ENCODE measurements around the gene AUTS2.

AUTS2 gene

DNA sequence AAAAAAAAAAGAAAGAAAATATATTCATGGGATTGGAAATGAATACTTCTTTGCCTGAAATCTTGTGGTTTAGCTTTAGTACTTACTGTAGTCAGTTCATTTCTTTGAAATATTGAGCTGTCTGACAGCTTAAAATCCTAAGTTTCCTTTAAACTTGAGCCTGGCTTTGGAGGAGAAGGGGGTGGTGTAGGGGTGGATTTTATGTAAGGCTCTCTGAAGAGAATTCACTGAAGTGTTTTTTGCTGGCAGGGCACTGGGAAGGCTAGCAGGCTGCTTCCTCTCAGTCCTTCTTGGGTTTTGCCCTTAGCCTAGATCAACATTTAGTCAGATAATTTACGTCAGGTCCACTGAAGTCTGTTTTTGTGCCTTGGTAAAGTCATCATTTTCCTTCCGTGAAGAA lies 516.5 kb downstream of the AUTS2 start:
- no peak overlapping the region for H3K27ac ChIP-seq (ENCODE audit: low read depth, low read length)
- H3K36me3 ChIP-seq (ENCODE audit: control insufficient read depth, insufficient read depth, low read length), result no peaks in the 10 kb centered on the region
- no peaks in the 10 kb centered on the region for H3K9me3 ChIP-seq (ENCODE audit: control insufficient read depth, insufficient read depth, low read depth, low read length)
- H3K4me1 ChIP-seq (ENCODE audit: control insufficient read depth, insufficient read depth, low read length), result peaks cover 15% of the 10 kb centered on the region; the same call in 1 of the 2 replicates
- H3K4me3 ChIP-seq (ENCODE audit: low read depth, low read length), result no peak overlapping the region
- H3K27me3 ChIP-seq (ENCODE audit: control insufficient read depth, insufficient read depth, low read length), result no peaks in the 10 kb centered on the region
- H3K9ac ChIP-seq (ENCODE audit: low read length), result no peak overlapping the region

GRCh38 chr7:70116244-70116643 lies 518.0 kb downstream of the AUTS2 start:
- Histone ChIP-seq H3K27ac (ENCODE audit: low read depth, low read length) (no peak overlapping the region), H3K9ac (ENCODE audit: low read length) (no peak overlapping the region), H3K4me3 (ENCODE audit: low read depth, low read length) (no peak overlapping the region), H3K36me3 (ENCODE audit: control insufficient read depth, insufficient read depth, low read length) (no peaks in the 10 kb centered on the region), H3K4me1 (ENCODE audit: control insufficient read depth, insufficient read depth, low read length) (peaks cover 15% of the 10 kb centered on the region; the same call in 1 of the 2 replicates), H3K9me3 (ENCODE audit: control insufficient read depth, insufficient read depth, low read depth, low read length) (no peaks in the 10 kb centered on the region), H3K27me3 (ENCODE audit: control insufficient read depth, insufficient read depth, low read length) (no peaks in the 10 kb centered on the region)

- Histone ChIP-seq H3K4me1 (ENCODE audit: control insufficient read depth, insufficient read depth, low read length) (peaks cover 15% of the 10 kb centered on the region; the same call in 1 of the 2 replicates), H3K27me3 (ENCODE audit: control insufficient read depth, insufficient read depth, low read length) (no peaks in the 10 kb centered on the region), H3K9ac (ENCODE audit: low read length) (no peak overlapping the region), H3K27ac (ENCODE audit: low read depth, low read length) (no peak overlapping the region; the same call in 1 of the 2 replicates), H3K36me3 (ENCODE audit: control insufficient read depth, insufficient read depth, low read length) (no peaks in the 10 kb centered on the region), H3K9me3 (ENCODE audit: control insufficient read depth, insufficient read depth, low read depth, low read length) (0 out of 2 replicates have a peak, but pooled peaks cover 5% of the 10 kb centered on the region), H3K4me3 (ENCODE audit: low read depth, low read length) (no peak overlapping the region)
Measured at GRCh38 chr7:70116867-70117266, 518.6 kb downstream of the AUTS2 start.

GRCh38 chr7:70120851-70121250 lies 522.6 kb downstream of the AUTS2 start:
- Histone ChIP-seq H3K27me3 (ENCODE audit: control insufficient read depth, insufficient read depth, low read length) (no peaks in the 10 kb centered on the region), H3K9ac (ENCODE audit: low read length) (no peak overlapping the region), H3K27ac (ENCODE audit: low read depth, low read length) (no peak overlapping the region), H3K9me3 (ENCODE audit: control insufficient read depth, insufficient read depth, low read depth, low read length) (peaks cover 15% of the 10 kb centered on the region; the same call in 1 of the 2 replicates), H3K4me1 (ENCODE audit: control insufficient read depth, insufficient read depth, low read length) (peaks cover 10% of the 10 kb centered on the region; the same call in 1 of the 2 replicates), H3K36me3 (ENCODE audit: control insufficient read depth, insufficient read depth, low read length) (no peaks in the 10 kb centered on the region), H3K4me3 (ENCODE audit: low read depth, low read length) (no peak overlapping the region)

- no peaks in the 10 kb centered on the region for H3K9me3 ChIP-seq (ENCODE audit: control insufficient read depth, insufficient read depth, low read depth, low read length)
- no peaks in the 10 kb centered on the region for H3K36me3 ChIP-seq (ENCODE audit: control insufficient read depth, insufficient read depth, low read length)
- H3K4me1 ChIP-seq (ENCODE audit: control insufficient read depth, insufficient read depth, low read length), result peaks cover 4% of the 10 kb centered on the region; the same call in 1 of the 2 replicates
- no peak overlapping the region for H3K27ac ChIP-seq (ENCODE audit: low read depth, low read length)
- no peaks in the 10 kb centered on the region for H3K27me3 ChIP-seq (ENCODE audit: control insufficient read depth, insufficient read depth, low read length)
- H3K9ac ChIP-seq (ENCODE audit: low read length), result no peak overlapping the region
- no peak overlapping the region for H3K4me3 ChIP-seq (ENCODE audit: low read depth, low read length)
Measured at GRCh38 chr7:70131817-70132216, 533.5 kb downstream of the AUTS2 start.

DNA sequence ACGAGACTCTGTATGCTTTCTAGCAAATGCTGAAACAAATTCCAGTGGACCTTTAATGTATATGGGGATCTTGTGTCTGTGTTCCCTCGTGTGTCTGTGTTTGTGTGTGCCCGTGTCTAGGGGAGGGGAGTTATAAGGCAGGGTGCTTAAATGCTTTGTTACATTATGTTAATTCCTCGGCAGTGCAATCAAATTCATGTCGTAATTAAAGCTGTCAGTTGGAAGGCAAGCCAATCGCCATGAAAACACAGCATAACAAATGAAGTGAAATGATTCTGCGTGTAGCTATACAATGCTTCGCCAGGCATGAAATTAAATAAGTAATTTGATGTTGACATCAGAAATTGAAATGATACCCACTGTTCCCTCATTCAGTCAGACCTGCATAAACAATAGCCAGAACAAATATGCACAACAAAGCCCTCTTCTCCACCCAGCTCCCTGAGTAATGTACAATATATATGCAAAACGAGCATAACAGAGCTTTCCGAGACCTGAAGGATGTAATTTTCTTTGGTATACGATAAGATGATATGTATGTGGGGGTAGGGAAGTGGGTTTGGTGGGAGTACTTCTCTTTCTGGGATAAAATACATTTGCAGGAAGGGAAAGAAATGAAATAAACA lies 534.1 kb downstream of the AUTS2 start:
- H3K9me3 ChIP-seq (ENCODE audit: control insufficient read depth, insufficient read depth, low read depth, low read length), result no peaks in the 10 kb centered on the region
- no peak overlapping the region for H3K9ac ChIP-seq (ENCODE audit: low read length)
- peaks cover 4% of the 10 kb centered on the region; the same call in 1 of the 2 replicates for H3K4me1 ChIP-seq (ENCODE audit: control insufficient read depth, insufficient read depth, low read length)
- H3K27ac ChIP-seq (ENCODE audit: low read depth, low read length), result no peak overlapping the region
- no peaks in the 10 kb centered on the region for H3K36me3 ChIP-seq (ENCODE audit: control insufficient read depth, insufficient read depth, low read length)
- no peaks in the 10 kb centered on the region for H3K27me3 ChIP-seq (ENCODE audit: control insufficient read depth, insufficient read depth, low read length)
- no peak overlapping the region for H3K4me3 ChIP-seq (ENCODE audit: low read depth, low read length)

GRCh38 chr7:70132852-70133690 lies 534.8 kb downstream of the AUTS2 start:
- H3K36me3 ChIP-seq (ENCODE audit: control insufficient read depth, insufficient read depth, low read length), result no peaks in the 10 kb centered on the region
- peaks cover 4% of the 10 kb centered on the region; the same call in 1 of the 2 replicates for H3K4me1 ChIP-seq (ENCODE audit: control insufficient read depth, insufficient read depth, low read length)
- no peaks in the 10 kb centered on the region for H3K9me3 ChIP-seq (ENCODE audit: control insufficient read depth, insufficient read depth, low read depth, low read length)
- H3K9ac ChIP-seq (ENCODE audit: low read length), result no peak overlapping the region
- H3K27me3 ChIP-seq (ENCODE audit: control insufficient read depth, insufficient read depth, low read length), result no peaks in the 10 kb centered on the region
- no peak overlapping the region for H3K4me3 ChIP-seq (ENCODE audit: low read depth, low read length)
- H3K27ac ChIP-seq (ENCODE audit: low read depth, low read length), result no peak overlapping the region

DNA sequence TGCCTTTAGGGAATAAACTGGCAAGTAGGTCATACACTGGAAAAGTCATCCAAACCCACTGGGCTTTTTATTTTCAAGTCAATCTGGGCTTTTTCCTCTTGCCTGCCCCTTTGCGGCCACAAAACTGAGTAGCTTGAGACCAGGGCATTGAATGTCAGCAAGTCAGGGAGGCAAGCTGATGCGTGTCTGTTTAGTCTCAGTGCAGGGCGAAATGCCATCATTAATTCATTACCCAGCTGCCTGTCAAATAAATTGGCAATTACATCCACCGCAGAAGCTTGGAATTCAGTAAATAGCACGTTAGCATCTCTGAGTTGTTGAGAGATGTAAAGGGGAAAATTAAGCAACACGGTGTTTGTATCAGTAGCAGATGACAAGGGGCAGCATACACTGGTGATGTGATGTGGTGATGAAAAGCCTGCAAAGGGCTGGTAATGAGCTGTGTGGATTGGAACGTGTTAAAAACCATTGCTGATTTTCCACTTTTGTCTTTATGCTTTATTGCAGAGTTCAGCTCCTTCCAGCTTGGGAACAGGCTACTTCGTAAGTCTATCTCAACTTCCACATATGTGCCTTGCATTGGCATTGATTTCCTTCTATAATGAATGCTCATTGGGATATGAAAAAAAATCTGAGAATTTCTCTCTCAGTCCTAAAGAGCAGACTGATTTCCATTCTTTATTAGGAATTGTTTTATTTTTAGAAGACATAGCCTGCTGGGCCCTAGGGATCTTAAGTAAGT lies 535.9 kb downstream of the AUTS2 start:
- no peak overlapping the region for H3K9ac ChIP-seq (ENCODE audit: low read length)
- no peak overlapping the region for H3K4me3 ChIP-seq (ENCODE audit: low read depth, low read length)
- H3K27me3 ChIP-seq (ENCODE audit: control insufficient read depth, insufficient read depth, low read length), result no peaks in the 10 kb centered on the region
- H3K9me3 ChIP-seq (ENCODE audit: control insufficient read depth, insufficient read depth, low read depth, low read length), result no peaks in the 10 kb centered on the region
- no peak overlapping the region for H3K27ac ChIP-seq (ENCODE audit: low read depth, low read length)
- peaks cover 4% of the 10 kb centered on the region; the same call in 1 of the 2 replicates for H3K4me1 ChIP-seq (ENCODE audit: control insufficient read depth, insufficient read depth, low read length)
- H3K36me3 ChIP-seq (ENCODE audit: control insufficient read depth, insufficient read depth, low read length), result no peaks in the 10 kb centered on the region

GRCh38 chr7:70135656-70136055 lies 537.4 kb downstream of the AUTS2 start:
- Histone ChIP-seq H3K4me1 (ENCODE audit: control insufficient read depth, insufficient read depth, low read length) (peaks cover 4% of the 10 kb centered on the region; the same call in 1 of the 2 replicates), H3K27me3 (ENCODE audit: control insufficient read depth, insufficient read depth, low read length) (no peaks in the 10 kb centered on the region), H3K27ac (ENCODE audit: low read depth, low read length) (no peak overlapping the region), H3K9ac (ENCODE audit: low read length) (no peak overlapping the region), H3K4me3 (ENCODE audit: low read depth, low read length) (no peak overlapping the region), H3K36me3 (ENCODE audit: control insufficient read depth, insufficient read depth, low read length) (no peaks in the 10 kb centered on the region), H3K9me3 (ENCODE audit: control insufficient read depth, insufficient read depth, low read depth, low read length) (no peaks in the 10 kb centered on the region)

GRCh38 chr7:70137126-70137525 lies 538.9 kb downstream of the AUTS2 start:
- no peak overlapping the region for H3K9ac ChIP-seq (ENCODE audit: low read length)
- no peaks in the 10 kb centered on the region for H3K36me3 ChIP-seq (ENCODE audit: control insufficient read depth, insufficient read depth, low read length)
- no peak overlapping the region for H3K27ac ChIP-seq (ENCODE audit: low read depth, low read length)
- H3K4me1 ChIP-seq (ENCODE audit: control insufficient read depth, insufficient read depth, low read length), result peaks cover 4% of the 10 kb centered on the region; the same call in 1 of the 2 replicates
- H3K9me3 ChIP-seq (ENCODE audit: control insufficient read depth, insufficient read depth, low read depth, low read length), result no peaks in the 10 kb centered on the region
- no peak overlapping the region for H3K4me3 ChIP-seq (ENCODE audit: low read depth, low read length)
- H3K27me3 ChIP-seq (ENCODE audit: control insufficient read depth, insufficient read depth, low read length), result no peaks in the 10 kb centered on the region
